HepG2 (cell line): ENCODE data around the gene CD19. TPM values are rescaled to one million over a fixed set of nuclear protein-coding genes. Genes with fewer than 3 reads are reported as not detected.
A peak's percentile ranks its signal among the peaks of the same experiment; 100 is the strongest.

Source experiments
- ARHGAP35 ChIP-seq: sonication (generic); formaldehyde crosslinking; IDR thresholded peaks from 2 replicates; pipeline ENCODE4 v1.9.0; 2022; ENCODE audit warnings: mild to moderate bottlenecking, inconsistent platforms, moderate library complexity, missing genetic modification reagents, borderline replicate concordance
- BRD4 ChIP-seq: sonication (generic); formaldehyde crosslinking; IDR thresholded peaks from 2 replicates; pipeline ENCODE4 v1.4.0; 2020; ENCODE audit warnings: missing genetic modification reagents
- DMAP1 ChIP-seq: IDR thresholded peaks from 2 replicates; pipeline ENCODE4 v1.6.1; 2016
- FOSL2 ChIP-seq: sonication (generic); formaldehyde crosslinking; IDR thresholded peaks from 2 replicates; pipeline ENCODE4 v1.4.0; 2020; ENCODE audit warnings: missing genetic modification reagents
- FOXJ3 ChIP-seq: sonication (generic); formaldehyde crosslinking; IDR thresholded peaks from 2 replicates; pipeline ENCODE4 v1.4.0; 2020; ENCODE audit warnings: missing genetic modification reagents, mild to moderate bottlenecking, borderline replicate concordance
- GABPA ChIP-seq, 2 experiments: IDR thresholded peaks; 2 replicates each; pipeline ENCODE4 v1.6.1; 2011 to 2016; ENCODE audit warnings: low read depth in 2 of 2, low read length in 1 of 2, missing biosample characterization in 1 of 2, missing genetic modification characterization in 1 of 2
- GLI4 ChIP-seq: sonication (generic); formaldehyde crosslinking; IDR thresholded peaks from 2 replicates; pipeline ENCODE4 v1.5.1; 2020; ENCODE audit warnings: missing genetic modification reagents, mild to moderate bottlenecking, moderate library complexity, borderline replicate concordance
- HNRNPLL ChIP-seq: fragments of 200-400 bp; formaldehyde crosslinking; IDR thresholded peaks from 2 replicates; pipeline ENCODE4 v1.6.1; 2017; ENCODE audit warnings: mild to moderate bottlenecking, low read depth, low read length; ENCODE audit not compliant: poor library complexity, severe bottlenecking
- JUN ChIP-seq: sonication (generic); formaldehyde crosslinking; IDR thresholded peaks from 2 replicates; pipeline ENCODE4 v1.4.0; 2020; ENCODE audit warnings: mild to moderate bottlenecking, missing genetic modification reagents
- MEIS1 ChIP-seq: sonication (generic); formaldehyde crosslinking; IDR thresholded peaks from 2 replicates; pipeline ENCODE4 v1.9.0; 2021; ENCODE audit warnings: mild to moderate bottlenecking, missing genetic modification reagents, moderate library complexity, borderline replicate concordance
- NFRKB ChIP-seq: fragments of 450-650 bp; IDR thresholded peaks from 2 replicates; pipeline ENCODE4 v1.6.1; 2017
- NKX3-1 ChIP-seq: sonication (generic); formaldehyde crosslinking; IDR thresholded peaks from 2 replicates; pipeline ENCODE4 v1.5.0; 2020; ENCODE audit warnings: missing genetic modification reagents
- RAD51 ChIP-seq: fragments of 450-650 bp; IDR thresholded peaks from 2 replicates; pipeline ENCODE4 v1.6.1; 2016; ENCODE audit warnings: borderline replicate concordance
- SCMH1 ChIP-seq: sonication (generic); formaldehyde crosslinking; IDR thresholded peaks from 2 replicates; pipeline ENCODE4 v1.9.0; 2021; ENCODE audit warnings: missing genetic modification reagents, mild to moderate bottlenecking, borderline replicate concordance
- TAF1 ChIP-seq: sonication (generic); formaldehyde crosslinking; IDR thresholded peaks from 2 replicates; pipeline ENCODE4 v1.4.0; 2020; ENCODE audit warnings: missing genetic modification reagents
- ZBTB8A ChIP-seq: sonication (generic); formaldehyde crosslinking; IDR thresholded peaks from 2 replicates; pipeline ENCODE4 v1.4.0; 2020; ENCODE audit warnings: mild to moderate bottlenecking, low read depth, missing genetic modification reagents, borderline replicate concordance
- ZFP36L2 ChIP-seq: sonication (generic); formaldehyde crosslinking; IDR thresholded peaks from 2 replicates; pipeline ENCODE4 v1.4.0; 2020; ENCODE audit warnings: missing genetic modification reagents
- ZFP41 ChIP-seq: sonication (generic); formaldehyde crosslinking; IDR thresholded peaks from 2 replicates; pipeline ENCODE4 v1.4.0; 2020; ENCODE audit warnings: mild to moderate bottlenecking, missing genetic modification reagents, borderline replicate concordance
- ZNF121 ChIP-seq: sonication (generic); formaldehyde crosslinking; IDR thresholded peaks from 2 replicates; pipeline ENCODE4 v1.5.0; 2020; ENCODE audit warnings: mild to moderate bottlenecking, missing genetic modification reagents
- ZNF296 ChIP-seq: sonication (generic); formaldehyde crosslinking; conservative IDR thresholded peaks from 2 replicates; pipeline ENCODE4 v1.5.0; 2020; ENCODE audit warnings: mild to moderate bottlenecking, missing genetic modification reagents
- ZNF569 ChIP-seq: sonication (generic); formaldehyde crosslinking; IDR thresholded peaks from 2 replicates; pipeline ENCODE4 v1.5.0; 2020; ENCODE audit warnings: mild to moderate bottlenecking, missing genetic modification reagents, moderate library complexity, borderline replicate concordance
- ZNF761 ChIP-seq: sonication (generic); formaldehyde crosslinking; conservative IDR thresholded peaks from 2 replicates; pipeline ENCODE4 v1.4.0; 2020; ENCODE audit warnings: mild to moderate bottlenecking, missing genetic modification reagents
- ZNF883 ChIP-seq: sonication (generic); formaldehyde crosslinking; IDR thresholded peaks from 2 replicates; pipeline ENCODE4 v1.5.1; 2020; ENCODE audit warnings: mild to moderate bottlenecking, missing genetic modification reagents; ENCODE audit errors: not compliant biosample characterization
- polyA plus RNA-seq, 8 experiments: library from polyadenylated mRNA; depleted of rRNA in 3 of 8; stranded (reverse) in 7 of 8; unstranded in 1 of 8; fragments of >200 nt; fragmentation: Illumina TruSeq in 4 of 8; extraction: Trizol in 4 of 8; gene quantifications; 2 replicates each; pipeline versions ENCODE4 v1.2.1 to v1.2.3, GENCODE V29; 2011 to 2016; ENCODE audit warnings: low read depth in 4 of 8, missing spikeins in 1 of 8, mixed read lengths in 1 of 8; ENCODE audit not compliant: insufficient read depth in 1 of 8
- total RNA-seq, 5 experiments: library from RNA; depleted of rRNA; stranded (reverse); fragments of >200 nt; fragmentation: Illumina TruSeq; extraction: Trizol; gene quantifications; 2 replicates each; pipeline ENCODE4 v1.2.3, GENCODE V29; 2016; ENCODE audit warnings: low read depth in 1 of 5
- TF ChIP-seq, protein P1 (sequence below): IDR thresholded peaks from 2 replicates; pipeline ENCODE4 v1.6.1; 2016
- TF ChIP-seq, protein P2 (sequence below): sonication (generic); formaldehyde crosslinking; IDR thresholded peaks from 2 replicates; pipeline ENCODE4 v1.4.0; 2020; ENCODE audit warnings: low read depth, mild to moderate bottlenecking, missing genetic modification reagents
- TF ChIP-seq, protein P3 (sequence below): IDR thresholded peaks from 2 replicates; pipeline ENCODE4 v1.6.1; 2016; ENCODE audit warnings: mild to moderate bottlenecking, missing biosample characterization, missing genetic modification reagents
- TF ChIP-seq, protein P4 (sequence below): sonication (generic); formaldehyde crosslinking; IDR thresholded peaks from 2 replicates; pipeline ENCODE4 v1.5.0; 2020; ENCODE audit warnings: mild to moderate bottlenecking, low read depth, missing genetic modification reagents, borderline replicate concordance

Gene CD19
- total and polyA plus RNA-seq, 2 of the 13 experiments (the other 11 are each of a cell fraction or from before 2014, with no cell fraction given), result 0.55 to 1.1 TPM

DNA sequence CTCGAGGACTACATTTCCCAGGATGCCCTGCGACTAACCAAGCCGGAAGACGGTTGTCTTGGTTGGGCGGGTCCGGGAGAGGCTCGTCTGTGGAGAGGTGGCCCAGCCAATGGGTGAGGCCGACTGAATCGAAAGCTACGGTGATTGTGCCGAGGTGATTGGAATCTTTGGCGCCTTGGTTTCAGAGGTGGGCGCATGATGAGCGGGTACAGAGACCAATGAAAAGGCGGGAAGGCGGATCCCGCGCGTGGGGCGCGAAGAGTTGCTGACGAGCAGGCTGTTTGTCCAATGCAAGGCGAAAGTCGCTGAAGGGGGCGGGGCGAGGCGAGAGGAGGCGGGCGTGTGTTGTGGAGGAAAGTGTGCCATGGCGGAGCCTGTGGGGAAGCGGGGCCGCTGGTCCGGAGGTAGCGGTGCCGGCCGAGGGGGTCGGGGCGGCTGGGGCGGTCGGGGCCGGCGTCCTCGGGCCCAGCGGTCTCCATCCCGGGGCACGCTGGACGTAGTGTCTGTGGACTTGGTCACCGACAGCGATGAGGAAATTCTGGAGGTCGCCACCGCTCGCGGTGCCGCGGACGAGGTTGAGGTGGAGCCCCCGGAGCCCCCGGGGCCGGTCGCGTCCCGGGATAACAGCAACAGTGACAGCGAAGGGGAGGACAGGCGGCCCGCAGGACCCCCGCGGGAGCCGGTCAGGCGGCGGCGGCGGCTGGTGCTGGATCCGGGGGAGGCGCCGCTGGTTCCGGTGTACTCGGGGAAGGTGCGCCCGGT is 19.1 kb downstream of the CD19 start, which contains the start of gene NFATC2IP (continued):
- no peak for TF ChIP-seq ZBTB8A
- TF ChIP-seq, protein P1, sequence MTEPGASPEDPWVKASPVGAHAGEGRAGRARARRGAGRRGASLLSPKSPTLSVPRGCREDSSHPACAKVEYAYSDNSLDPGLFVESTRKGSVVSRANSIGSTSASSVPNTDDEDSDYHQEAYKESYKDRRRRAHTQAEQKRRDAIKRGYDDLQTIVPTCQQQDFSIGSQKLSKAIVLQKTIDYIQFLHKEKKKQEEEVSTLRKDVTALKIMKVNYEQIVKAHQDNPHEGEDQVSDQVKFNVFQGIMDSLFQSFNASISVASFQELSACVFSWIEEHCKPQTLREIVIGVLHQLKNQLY (CRISPR knock-in tag), result no peak
- TF ChIP-seq GLI4, result no peak
- TF ChIP-seq ZNF296, result no peak
- no peak for TF ChIP-seq SCMH1
- TF ChIP-seq, protein P2, sequence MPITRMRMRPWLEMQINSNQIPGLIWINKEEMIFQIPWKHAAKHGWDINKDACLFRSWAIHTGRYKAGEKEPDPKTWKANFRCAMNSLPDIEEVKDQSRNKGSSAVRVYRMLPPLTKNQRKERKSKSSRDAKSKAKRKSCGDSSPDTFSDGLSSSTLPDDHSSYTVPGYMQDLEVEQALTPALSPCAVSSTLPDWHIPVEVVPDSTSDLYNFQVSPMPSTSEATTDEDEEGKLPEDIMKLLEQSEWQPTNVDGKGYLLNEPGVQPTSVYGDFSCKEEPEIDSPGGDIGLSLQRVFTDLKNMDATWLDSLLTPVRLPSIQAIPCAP (CRISPR knock-in tag), result peak; percentile 88; the same call in 1 of the 2 replicates
- TF ChIP-seq RAD51, result no peak
- no peak for TF ChIP-seq FOXJ3
- 0 out of 2 replicates have a peak, but pooled peaks have one; percentile 24 for TF ChIP-seq FOSL2
- peak; percentile 92; the same call in 1 of the 2 replicates for TF ChIP-seq MEIS1 (CRISPR knock-in tag)
- 0 out of 2 replicates have a peak, but pooled peaks have one; percentile 6 for TF ChIP-seq ZNF121 (CRISPR knock-in tag)
- no peak for TF ChIP-seq JUN (CRISPR knock-in tag)
- no peak; the same call in 1 of the 2 replicates for TF ChIP-seq ARHGAP35 (CRISPR knock-in tag)
- 0 out of 2 replicates have a peak, but pooled peaks have one; percentile 22 for TF ChIP-seq DMAP1 (CRISPR knock-in tag)
- no peak for TF ChIP-seq ZNF883 (CRISPR knock-in tag)
- TF ChIP-seq GABPA (IDR thresholded peaks at IDR 0.05; ENCODE audit: low read depth, low read length), result peak; percentile 84
- peak; percentile 98 for TF ChIP-seq GABPA (CRISPR knock-in tag; IDR thresholded peaks at IDR 0.05; ENCODE audit: low read depth)
- TF ChIP-seq NFRKB, result no peak
- TF ChIP-seq NKX3-1, result peak; percentile 59; the same call in 1 of the 2 replicates
- peak; percentile 91 for TF ChIP-seq TAF1
- TF ChIP-seq, protein P3, sequence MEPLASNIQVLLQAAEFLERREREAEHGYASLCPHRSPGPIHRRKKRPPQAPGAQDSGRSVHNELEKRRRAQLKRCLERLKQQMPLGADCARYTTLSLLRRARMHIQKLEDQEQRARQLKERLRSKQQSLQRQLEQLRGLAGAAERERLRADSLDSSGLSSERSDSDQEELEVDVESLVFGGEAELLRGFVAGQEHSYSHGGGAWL (CRISPR knock-in tag), result peak; percentile 63
- TF ChIP-seq BRD4 (CRISPR knock-in tag), result peak; percentile 80; the same call in 1 of the 2 replicates
- peak; percentile 68; the same call in 1 of the 2 replicates for TF ChIP-seq ZNF761 (CRISPR knock-in tag)
- TF ChIP-seq, protein P4, sequence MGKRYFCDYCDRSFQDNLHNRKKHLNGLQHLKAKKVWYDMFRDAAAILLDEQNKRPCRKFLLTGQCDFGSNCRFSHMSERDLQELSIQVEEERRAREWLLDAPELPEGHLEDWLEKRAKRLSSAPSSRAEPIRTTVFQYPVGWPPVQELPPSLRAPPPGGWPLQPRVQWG (CRISPR knock-in tag), result no peak
- TF ChIP-seq ZFP36L2, result no peak
- no peak for TF ChIP-seq ZFP41 (CRISPR knock-in tag)
- peak; percentile 52 for TF ChIP-seq HNRNPLL
- TF ChIP-seq ZNF569 (CRISPR knock-in tag), result no peak
